SH-SY5Y (cell line): ENCODE data around the gene TREML2.

Experiments used
- GATA2 ChIP-seq: IDR thresholded peaks from 2 replicates; pipeline ENCODE4 v1.6.1; 2011; ENCODE audit warnings: mild to moderate bottlenecking, low read depth, low read length
- GATA3 ChIP-seq: IDR thresholded peaks from 2 replicates; pipeline ENCODE4 v1.6.1; 2011; ENCODE audit warnings: low read depth, mild to moderate bottlenecking, low read length, moderate library complexity

GRCh38 chr6:41187924-41188886, 12.7 kb downstream of the TREML2 start:
- no peak for TF ChIP-seq GATA2
- TF ChIP-seq GATA3: no peak
